HG03460 (cell line): ENCODE results near the gene NELFB.

Experiments
- ATAC-seq: cut with Tn5 transposase; IDR thresholded peaks from one replicate; pipeline ENCODE4 v1.9.1; 2021; ENCODE audit not compliant: unreplicated experiment

NELFB gene

DNA sequence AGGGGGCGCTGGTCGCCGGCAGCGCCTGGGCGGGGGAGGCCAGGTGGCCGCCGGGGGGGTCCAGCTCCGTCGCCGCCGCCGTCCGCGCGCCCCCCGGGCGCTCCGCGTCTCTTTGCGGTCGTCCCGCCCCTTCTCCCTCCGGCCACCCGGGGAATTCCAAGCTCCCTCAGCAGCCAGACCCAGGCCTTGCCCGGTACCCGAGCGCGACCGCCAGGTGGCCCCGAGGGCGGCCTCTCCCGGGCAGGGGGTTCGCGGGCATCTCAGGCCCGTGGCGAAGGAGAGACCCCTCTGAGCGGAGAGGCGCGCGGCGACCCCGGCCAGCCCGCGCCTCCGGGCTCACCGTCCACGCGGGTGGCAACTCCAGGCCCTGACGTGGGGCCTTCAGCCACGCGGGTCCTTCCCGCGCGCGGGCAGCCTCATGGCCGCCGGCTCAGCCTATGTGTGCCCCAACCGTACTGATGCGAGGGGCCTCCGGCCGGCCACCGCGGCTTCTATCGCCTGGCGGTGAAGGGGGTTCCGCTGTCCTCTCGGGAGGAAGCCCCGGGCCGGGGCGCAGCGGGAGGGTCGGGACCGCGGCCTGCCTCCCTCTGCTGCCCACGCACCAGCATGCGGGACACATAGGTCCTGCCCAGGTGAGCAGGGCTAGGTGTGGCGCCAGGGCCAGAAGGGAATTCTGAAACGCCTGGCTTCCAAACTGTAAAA is 47.5 kb downstream of the NELFB start:
- ATAC-seq: peak; percentile 39

DNA sequence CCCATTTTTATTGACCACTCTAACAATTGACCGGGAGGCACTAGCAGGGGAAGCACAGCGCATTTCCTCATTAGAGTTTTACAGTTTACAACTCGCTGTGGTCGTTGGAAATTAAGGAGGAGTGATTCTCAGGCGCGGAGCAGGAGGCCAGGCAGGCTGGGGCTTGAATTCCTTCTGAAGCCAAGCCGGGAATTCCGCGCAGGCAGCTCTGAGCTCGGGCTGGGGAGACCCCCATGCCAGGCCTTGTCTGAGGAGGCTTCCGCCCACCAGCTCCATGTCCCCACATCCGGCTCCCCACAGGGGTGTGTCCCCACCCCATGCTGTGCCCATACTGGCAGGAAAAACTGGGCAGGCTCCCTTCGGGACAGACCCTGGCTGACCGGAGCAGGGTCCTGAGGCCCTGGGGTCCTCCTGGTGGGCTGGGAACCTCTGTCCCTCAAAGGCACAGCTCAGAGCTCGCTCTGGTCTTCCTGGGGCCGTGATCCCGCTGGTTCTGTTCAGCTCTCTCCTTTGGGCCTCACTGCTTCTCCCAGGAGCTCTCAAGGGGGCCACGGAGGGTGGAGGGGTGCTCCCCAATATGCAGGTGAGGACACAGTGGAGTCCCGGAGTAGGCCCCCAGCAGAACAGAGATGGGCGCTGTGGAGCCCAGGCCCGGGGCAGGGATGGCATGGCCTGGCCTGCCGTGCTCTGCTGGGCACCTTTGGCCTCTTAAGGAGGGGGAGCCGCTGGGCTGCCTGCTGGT is 48.2 kb downstream of the NELFB start:
- ATAC-seq: no peak

DNA sequence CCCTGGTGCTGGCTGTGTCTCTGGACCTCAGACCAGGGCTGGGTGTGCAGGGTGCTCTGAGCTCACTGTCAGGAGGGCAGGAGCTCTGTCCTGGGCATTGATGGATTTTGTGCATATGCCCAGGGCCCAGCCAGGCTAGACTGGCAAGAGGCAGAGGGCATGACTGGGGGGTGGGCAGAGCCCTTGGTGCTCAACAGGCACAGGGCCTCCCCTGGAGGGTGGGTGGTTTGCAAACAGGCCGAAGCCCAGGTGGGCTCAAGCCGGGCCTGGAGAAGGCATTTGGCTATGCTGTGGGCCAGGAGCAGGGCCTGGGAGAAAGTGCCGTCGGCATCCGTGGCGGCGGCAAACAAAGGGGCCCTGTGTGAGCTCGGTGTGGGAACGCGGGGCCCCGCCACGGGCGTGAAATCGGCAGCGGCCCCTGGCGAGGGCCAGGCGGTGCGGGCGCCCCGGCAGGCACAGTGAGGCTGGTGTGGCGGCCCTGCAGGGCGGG is 48.8 kb downstream of the NELFB start:
- ATAC-seq: no peak

DNA sequence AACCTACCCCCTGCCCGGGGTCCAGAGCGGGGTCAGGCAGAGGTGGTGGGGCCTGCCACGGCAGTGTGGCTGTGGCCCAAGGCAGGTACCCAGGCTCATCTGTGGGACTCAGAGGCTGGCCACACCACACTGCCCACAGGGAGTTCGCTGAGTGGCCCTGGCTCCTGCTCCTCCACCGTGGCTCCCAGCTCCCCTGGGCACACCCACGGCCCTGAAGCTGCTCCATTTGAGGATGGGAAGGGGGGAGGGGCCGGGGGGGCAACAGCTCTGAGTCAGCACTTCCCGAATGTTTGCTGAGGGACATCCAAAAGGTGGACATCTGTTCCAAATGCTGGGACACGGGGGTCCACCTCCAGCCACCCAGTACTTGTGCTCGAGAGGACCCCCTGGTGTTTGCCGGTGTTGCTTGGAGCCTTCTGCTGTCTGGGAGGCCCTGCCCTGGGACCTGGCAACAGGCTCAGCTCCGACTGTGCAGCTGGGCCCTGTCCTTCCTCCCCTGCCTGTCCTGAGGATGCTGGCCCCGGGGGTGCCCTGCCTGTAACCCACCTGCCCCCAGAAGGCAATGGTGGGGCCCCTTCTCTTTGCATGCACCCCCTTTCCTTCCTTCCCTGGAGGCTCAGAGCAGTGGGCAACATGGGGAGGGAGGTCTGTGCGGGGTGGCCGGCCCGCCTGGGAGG is 49.4 kb downstream of the NELFB start:
- ATAC-seq: no peak

DNA sequence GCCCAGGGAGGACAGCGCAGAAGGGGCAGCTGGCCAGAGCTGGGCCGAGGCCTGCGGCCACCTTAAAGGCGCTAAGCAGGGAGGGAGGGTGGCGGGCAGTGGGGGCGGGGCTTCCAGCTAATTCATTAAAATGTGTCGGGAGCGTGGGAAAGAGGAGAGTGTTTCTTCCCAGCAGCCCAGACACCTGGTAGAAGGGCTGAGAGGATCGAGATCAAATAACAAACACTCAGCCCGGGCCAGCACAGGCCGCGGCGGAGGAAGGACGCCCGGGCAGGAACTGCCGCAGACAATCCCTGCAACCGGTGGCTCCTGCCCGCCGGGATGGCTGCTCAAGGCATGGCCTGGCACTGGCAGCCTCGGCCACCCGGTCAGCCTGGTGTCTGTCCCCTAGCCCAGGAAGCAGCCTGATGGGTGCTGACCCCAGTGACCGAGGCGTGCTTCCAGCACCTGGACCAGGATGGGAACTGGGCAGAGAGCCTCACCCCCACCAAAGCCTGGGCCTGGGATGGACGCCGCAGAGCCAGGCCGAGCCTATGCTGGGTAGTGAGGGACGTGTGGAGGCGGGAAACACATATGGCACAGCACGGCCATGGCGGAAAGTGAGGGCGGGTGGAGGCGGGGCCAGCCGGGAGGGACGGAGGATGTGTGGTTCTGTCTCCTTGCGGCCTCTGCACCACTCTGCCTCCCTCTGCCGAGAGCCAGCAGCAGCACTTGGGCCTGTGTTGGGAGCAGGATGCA is 50.1 kb downstream of the NELFB start:
- ATAC-seq: no peak

DNA sequence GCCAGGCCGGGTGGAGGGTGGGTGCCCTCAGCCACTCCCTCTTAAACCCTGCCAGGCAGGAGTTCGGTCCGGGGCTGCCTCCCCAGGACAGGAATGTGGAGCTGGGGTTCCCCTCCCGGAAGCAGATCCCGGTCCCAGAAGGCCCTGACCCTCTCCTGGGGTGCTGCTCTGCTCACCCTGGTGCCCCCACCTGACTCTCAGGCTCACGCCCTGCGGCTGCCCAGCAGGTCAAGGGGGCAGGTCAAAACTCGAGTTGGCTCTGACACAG is 50.6 kb downstream of the NELFB start:
- ATAC-seq: no peak

DNA sequence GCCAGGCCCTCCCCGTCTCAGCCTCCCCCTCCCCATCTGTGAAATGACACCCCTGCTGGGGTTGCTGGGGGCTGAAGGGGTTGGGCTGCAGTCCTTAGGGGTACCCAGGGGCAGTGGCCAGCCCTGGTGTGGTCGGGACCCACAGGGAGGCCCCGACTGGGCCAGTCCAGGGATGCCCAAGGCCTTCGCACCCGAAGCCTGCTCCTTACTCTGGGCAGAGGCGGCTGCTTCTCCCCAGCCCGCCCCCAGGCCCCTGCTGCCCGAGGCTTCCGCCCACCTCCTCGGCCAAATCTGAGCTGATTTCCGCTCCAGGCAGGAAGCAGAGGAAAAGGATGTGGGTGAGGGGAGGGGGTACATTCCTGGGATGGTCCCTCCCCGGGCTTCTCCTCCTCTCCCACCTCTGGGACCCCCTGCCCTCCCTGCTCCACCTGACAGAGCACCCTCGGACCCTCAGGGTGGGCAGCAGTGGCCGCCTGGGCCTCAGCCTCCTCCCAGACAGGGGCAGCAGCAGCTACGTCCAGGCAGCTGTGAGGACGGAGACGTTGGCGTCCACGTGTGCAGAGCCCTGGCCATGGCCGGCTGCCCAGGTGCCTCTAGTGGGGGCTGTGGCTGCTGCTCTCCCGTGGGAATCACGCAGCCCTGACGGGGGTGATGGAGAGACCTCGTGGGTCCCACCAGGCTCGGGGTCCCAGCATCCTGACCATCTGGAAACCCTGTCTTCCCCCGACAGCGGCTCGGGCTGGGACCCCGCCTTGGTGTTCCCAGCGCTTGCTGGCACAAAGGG is 51.1 kb downstream of the NELFB start:
- no peak for ATAC-seq

DNA sequence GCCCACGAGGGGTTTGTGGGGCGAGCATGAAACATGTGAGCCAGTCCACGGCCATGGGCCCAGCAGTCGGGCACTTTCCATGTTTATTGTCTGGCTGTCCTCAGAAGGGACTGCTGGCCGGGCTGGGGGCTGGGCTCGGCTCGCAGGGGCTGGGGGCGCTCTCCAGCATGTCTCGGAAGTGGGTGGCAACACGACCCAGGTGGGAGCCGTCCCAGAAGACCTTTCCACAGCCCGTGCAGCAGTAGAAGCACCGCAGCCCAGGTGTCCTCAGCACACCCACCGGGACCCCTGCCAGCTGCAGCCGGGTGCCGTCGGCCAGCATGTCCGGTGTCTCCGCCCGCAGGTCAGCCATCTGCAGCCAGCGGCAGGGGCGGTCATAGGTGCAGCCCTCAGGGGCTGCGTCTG is 51.7 kb downstream of the NELFB start:
- no peak for ATAC-seq

DNA sequence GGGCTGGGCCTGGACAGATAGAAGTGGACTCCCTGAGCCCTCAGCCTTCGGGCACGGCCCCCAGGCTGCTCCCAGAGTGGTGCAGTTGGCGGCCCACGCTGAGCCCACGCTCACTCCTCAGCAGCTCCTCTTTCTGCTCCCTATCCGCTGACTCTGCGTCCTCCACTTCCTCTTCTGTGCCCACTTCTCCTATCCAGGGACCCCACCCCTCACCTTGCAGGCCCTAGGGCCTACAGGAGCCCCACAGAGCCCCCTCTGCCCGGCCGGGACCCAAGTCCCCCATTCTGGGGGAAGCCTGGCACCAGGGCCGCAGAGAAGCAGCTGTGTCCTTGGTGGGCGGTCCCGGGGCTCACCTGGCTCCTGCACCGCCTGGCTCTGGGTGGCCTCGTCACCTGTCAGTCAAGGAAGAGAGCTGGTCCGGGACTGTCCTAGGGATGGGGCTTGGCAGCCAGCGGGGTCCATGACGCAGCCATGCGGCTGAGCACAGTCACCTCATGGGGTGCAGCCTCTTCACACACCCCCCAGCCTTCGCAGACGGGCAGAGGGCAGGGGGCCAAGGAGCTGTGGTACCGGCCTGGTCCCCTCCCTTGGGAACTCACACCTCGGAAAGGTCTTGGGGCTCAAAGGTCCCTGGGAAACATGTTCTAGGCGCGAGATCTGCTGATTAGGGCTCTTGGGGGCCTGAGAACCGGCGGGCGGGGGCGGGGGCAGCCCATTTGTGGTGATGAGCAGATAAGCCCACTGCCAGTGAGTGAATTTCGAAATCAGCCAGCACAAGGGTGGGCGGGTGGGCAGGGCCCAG is 52.3 kb downstream of the NELFB start:
- ATAC-seq: no peak

DNA sequence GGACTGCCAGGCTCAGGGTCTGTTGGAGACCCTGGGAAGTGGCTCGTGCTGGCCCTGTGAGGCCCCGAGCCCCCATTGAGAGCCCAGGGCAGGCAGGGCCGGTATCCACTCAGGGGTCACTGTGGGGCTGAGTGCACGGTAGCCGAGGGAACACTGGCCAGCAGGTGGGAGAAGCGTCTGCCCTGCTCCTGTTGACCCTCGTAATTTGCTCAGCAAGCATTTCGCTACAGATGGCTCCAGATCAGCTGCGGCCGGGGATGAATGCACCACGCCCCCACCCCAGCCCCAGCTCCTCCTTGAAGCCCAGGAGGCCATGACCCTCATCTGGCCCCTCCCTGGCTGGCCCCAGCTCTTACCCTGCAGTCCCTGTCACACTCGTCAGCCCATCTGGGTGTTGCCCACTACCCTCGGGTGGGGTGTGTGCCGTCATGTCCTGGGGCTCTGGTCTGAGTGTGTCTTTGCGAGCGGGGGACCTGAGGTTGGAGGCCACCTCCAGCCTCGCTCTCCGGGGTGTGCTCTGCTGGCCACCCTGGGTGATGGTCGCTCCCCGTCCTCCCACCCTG is 53.0 kb downstream of the NELFB start:
- ATAC-seq: no peak

DNA sequence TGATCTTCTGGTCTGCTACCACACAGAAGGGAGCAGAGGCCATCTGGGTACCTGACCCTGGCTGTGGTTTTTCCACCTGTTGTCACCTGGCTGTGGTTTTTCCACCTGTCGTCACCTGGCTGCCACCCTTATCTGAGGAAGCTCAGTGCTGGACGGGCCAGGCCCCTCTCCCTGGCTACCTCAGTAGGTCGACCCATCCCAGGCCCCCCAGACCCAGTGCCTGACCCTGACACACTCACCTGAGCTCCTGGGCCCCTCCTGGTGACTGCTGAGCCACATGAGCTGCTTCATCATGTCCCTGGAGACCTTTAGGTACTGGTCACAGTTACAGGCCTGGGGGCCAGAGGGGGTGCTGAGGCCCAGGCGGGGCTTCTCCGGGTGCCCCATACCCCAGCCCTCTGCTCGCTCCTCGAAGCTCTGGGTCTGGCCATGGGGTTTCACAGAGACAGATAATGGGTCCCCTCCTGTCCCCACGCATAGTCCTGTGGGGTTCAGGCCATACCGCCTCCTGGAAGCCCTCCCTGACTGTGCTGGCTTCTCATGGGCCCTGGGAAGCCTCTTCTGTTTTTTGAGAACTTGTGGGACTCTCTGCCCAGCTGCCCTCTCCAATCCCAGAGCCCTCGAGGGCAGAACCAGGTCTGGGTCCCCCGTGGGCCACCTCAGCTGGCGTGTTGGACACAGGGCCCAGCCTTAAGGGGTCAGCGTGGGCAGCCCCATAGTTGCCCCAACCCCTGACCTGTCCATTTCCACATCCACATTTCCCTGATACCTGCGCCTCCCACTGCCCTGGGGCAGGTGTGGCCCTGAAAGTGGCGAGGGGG is 54.5 kb downstream of the NELFB start:
- no peak for ATAC-seq

DNA sequence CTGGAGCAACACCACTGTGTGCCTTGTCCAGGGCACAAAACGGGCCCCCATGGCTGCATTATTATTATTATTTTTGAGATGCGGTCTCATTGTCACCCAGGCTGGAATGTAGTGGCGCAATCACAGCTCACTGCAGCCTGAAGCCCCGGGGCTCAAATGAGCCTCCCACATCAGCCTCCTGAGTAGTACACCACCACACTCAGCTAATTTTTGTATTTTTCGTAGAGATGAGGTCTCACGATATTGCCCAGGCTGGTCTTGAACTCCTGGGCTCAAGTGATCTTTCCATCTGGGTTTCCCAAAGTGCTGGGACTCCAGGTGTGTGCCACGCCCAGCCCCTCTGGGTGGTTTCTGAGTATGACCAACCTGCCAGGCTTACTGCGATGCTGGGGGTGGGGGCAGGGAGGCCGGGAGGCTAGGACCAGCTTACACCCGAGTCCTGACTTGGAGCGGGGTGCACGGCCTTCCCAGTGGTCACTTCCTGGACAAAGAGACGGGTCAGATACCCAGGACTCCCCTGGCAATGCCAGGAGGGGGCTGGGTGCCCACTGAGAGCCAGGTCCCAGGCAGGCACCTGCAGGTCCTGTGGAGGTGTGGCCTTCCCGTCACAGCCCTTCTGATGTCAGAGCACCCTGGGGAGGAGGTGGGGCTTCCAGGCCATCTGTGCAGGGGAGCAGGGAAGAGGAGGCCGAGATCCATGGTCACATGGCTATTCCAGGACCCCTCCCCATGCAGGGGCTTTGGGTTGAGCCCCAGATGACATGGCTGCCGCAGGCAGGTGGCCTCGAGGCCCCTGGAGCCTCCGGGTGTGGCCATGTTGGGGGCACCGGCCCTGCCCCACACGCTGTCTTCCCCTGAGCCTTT is 55.3 kb downstream of the NELFB start:
- ATAC-seq: no peak

DNA sequence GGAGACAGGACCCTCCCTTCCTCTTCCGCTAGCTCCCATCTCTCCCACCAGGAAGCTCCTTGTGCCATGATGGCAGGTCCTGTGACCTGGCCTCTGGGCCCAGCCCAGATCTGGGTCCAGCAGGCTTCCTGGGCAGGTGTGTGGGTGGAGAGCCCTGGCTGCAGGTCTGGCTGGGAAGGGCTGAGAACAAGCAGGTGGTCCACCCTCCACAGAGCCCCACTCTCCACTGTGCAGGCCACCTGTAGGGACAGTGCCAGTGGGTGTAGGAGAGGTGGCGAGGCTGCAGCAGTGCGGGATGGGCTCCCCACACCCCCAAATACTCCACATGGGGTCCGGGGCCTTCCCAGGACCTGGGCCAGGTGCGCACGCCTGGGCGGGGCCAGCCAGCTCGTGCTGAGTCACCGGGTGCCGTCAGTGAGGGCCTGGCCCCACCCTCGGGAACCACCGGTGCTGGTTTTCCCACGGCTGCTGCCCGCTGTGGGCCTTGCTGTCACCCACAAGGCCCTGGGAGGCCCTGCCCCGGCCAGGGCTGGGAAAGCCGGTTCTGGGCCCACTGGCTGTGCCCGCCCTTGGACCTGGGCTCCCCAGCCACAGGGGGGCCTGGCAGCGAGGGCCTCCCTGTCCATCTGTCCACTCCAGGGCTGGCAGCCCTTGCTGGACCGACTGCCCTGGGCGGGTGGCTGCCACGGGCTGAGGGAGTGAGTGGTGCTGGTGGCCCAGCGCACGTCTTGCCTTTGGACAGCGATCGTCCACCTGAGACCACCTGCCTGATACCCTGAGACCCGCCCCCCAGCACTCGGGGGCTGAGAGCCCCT is 56.3 kb downstream of the NELFB start:
- ATAC-seq: no peak

DNA sequence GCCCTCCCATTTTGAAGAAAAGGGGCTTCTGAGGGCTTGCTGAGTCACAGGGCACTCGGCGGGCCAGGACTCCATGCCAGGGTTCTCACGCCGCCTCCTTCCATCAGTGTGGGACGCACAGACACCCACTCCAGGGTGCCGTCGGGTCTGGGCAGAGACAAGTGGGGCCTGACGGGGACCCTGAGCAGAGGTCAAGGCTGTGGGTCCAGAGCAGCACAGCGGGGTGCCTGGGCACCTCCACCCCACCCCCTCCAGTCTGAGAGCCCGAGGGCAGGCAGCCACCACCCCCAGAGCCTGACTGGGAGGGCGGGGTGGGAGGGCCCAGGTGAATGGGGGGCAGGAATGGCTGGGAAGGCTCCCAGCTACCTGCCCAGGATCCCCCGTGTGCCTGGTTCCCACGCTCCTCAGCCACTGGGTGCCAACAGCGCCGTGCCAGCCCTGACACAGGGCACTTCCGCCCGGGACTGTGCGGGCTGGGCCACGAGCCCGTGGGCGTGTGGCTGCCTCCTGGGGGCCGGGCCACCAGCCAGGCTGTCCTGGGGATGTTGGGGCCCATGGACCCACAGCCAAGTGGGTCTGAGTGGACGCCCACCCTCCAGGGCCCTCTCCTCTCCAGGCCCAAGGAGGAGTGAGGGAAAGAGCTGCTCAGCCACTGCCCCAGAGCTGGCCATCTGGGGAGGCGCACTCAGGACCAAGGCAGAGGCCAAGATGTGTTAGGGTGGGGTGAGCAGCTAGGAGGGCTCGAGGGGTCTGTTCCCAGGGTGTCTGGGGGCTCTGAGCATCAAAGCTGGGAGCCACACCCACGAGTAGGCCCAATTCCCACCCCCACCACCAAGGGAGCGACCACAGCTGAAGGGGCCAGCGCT is 57.1 kb downstream of the NELFB start:
- ATAC-seq: no peak

DNA sequence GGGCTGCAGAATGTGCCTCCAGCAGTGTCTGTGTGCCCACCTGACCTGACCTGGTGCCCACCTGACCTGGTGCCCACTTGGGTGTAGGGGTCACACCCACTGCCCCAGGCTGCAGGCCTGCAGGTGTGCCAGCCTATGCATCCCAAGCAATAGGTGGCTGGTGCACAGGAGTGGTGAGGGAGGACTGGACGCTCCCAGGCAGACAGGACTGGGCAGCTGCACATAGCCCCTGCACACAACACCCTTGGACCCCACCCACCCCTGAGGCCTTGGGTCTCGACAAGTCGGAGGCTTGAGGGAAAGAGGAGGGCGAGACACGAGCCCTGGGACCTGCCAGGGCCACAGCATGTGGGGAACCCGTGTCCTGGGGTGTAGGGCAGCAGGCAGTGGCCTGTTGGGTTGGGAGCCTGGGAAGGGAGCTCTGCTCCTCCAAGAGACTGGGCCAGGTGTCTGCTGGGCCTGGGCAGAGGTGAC is 57.8 kb downstream of the NELFB start:
- ATAC-seq: no peak
